Measurements from ENCODE around the gene ZNF585A.
"Not testable (repeated sequence)": the region's sequence is repeated elsewhere in the genome, so short reads cannot be mapped to it uniquely, and the experiment has no call there.

The ZNF585A gene

GRCh38 chr19:37172368-37173366, at the start of gene ZNF585A:
Gene ZNF585A, minus strand, starts transcription at chr19:37172695. Its CDS starts 2,785 bp downstream, at chr19:37169910.
- DNase-seq, result peak; percentile 90 to 98 (median 98)

DNA sequence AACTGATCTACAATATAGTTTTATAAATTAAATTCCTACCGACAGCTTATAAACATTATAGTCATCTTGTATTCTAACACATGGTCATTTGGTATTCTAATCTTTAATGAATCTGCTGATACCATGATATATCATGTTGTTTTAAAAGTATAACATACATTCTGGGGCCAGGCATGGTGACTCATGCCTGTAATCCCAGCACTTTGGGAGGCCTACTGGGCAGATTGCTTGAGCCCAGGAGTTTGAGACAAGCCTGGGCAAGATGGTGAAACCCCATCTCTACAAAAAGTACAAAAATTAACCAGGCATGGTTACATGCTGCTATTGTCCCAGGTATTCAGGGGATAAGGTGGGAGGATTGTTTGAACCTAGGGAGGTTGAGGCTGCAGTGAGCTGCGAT, 48.6 kb upstream of the ZNF585A start:
- no peak for DNase-seq

DNA sequence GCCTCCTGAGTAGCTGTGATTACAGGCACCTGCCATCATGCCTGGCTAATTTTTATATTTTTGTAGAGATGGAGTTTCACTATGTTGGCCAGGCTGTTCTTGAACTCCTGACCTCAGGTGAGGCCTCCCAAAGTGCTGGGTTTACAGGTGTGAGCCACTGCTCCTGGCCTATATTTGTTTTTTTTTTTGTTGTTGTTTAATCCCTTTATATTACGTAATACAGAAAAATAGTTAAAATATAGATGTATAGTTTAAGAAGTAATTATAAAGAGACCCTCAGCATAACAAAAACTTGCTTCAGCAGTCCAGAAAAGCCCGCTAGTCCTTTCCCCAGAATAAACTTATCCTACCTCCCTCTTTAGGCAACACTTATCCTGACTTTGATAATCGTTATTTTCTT, 47.9 kb upstream of the ZNF585A start:
- DNase-seq, result no peak

GRCh38 chr19:37218592-37218935, 46.1 kb upstream of the ZNF585A start:
- peak in 1 of 3 experiments; percentile 18 for DNase-seq

DNA sequence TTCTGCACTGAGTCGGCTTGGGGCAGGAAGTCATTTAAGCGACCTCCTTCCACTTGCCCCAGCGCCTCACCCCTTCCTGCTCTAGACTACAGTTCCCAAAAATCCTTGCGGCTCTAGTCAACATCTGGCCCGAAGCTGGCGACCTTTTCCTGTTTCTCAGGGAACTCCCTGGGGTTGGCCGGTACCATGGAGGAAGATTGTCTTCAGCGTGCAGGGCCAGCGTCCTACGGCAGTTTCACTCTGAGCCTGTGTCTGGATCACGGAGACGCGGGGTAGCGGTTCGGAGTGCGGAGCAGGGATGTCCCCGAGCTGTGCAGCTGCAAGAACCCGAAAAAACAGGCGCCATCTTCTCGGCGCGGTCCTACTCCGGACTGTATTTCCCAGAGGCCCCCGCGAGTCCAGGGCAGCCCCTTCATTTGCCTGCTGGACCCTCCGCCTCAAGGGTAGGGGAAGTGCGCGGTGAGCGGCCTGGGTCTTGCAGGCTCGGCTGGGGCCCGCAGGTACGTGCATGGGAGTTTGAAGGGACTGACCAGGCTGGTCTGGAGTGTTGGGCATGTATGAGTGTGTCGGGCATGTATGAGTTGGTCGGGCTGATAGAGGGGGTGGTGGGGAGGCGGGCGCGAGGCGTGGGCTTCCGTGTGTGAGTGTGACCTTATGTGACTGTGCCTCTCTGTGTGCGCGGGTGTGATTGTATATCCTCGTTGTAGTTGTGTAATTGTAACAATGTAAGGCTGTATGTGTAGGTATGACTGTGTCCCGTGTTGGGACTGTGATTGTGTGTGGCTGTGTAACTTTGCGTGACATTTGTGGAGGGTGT, 45.5 kb upstream of the ZNF585A start, which contains the start of gene ZNF383:
ZNF383 (plus strand) TSS at position 440 of the 817 bp plus-strand sequence. CDS start 12,240 bp downstream, outside the sequence.
- DNase-seq, result peak; percentile 90 to 93 (median 92)

DNA sequence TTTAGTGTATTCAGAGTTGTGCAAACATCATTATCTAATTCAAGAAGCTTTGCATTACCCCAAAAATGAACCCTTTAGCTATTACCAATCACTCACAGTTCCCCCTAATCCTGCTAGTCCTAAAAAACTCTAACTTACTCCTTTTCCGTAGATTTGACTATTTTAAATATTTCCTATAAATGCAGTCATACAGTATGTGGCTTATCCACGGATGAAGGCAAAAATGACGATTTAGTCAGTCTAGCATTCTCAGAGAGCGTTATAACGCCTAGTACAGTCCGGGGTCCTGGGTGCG, 44.9 kb upstream of the ZNF585A start:
- no peak for DNase-seq

DNA sequence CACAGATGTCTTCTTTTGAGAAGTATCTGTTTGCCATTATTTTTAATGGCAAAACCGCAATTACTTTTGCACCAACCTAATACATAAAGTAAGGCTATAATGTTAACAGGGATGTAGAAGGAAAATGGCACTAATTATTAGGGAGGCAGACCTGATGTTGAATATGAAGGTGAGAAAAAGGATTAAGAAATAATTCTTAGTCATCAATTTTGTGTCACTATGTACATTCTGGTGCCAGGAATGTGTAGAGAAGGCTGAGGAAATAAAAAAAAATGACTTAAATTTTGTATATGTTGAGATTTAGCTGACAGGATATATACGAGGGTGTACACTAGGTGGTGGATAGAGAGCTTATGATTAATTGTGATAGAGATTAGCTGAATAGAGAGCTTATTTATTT, 25.3 kb upstream of the ZNF585A start:
- no peak for DNase-seq

DNA sequence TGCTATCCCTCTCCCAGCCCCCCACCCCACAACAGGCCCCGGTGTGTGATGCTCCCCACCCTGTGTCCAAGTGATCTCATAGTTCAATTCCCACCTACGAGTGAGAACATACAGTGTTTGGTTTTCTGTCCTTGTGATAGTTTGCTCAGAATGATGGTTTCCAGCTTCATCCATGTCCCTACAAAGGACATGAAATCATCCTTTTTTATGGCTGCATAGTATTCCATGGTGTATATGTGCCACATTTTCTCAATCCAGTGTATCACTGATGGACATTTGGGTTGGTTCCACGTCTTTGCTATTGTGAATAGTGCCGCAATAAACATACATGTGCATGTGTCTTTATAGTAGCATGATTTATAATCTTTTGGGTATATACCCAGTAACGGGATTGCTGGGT, 24.6 kb upstream of the ZNF585A start:
- not testable (repeated sequence) for DNase-seq

DNA sequence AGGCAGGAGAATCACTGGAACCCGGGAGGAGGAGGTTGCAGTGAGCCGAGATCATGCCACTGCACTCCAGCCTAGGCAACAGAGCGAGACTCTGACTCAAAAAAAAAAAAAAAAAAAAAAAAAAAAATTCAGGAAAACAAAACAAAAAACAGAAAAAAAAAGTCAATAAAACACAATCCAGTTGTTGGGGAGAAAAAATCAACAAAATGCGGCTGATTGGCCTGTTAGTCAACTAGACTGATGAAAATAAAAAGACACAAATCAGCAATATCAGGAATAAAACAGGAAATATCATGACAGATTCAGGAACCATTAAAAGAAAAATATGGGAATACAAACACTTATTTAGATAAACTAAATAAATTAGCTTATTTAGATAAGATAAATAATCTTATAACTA, 22.8 kb upstream of the ZNF585A start:
- not testable (repeated sequence) for DNase-seq

- DNase-seq, result not testable (repeated sequence)
These were observed 13.6 kb upstream of the ZNF585A start for GRCh38 chr19:37186071-37186470.

GRCh38 chr19:37165635-37166034, 6.9 kb downstream of the ZNF585A start:
- DNase-seq, result no peak

DNA sequence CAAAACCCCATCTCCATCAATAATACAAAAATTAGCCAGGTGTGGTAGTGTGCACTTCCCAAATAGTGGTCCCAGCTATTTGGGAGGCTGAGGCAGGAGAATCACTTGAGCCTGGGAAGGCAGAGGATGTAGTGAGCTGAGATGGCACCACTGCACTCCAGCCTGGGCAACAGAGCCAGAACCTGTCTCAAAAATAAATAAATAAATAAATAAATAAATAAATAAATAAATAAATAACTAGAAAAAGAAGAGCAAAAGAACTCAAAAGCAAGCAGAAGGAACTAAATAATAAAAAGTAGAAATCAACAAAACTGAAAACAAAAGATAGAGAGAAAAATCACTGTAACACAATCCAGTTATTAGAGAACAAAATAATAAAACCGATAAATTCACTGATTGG, 12.3 kb downstream of the ZNF585A start:
- DNase-seq, result no peak

- no peak for DNase-seq
These were observed 24.3 kb downstream of the ZNF585A start for GRCh38 chr19:37148214-37148613.

GRCh38 chr19:37136111-37136510, 36.4 kb downstream of the ZNF585A start:
- no peak for DNase-seq

- no peak for DNase-seq
These were observed 43.7 kb downstream of the ZNF585A start for GRCh38 chr19:37128821-37129177.

GRCh38 chr19:37127999-37128820, 44.3 kb downstream of the ZNF585A start:
- DNase-seq, result no peak

- DNase-seq, result not testable (repeated sequence)
These were observed 50.4 kb downstream of the ZNF585A start for GRCh38 chr19:37122093-37122492.

DNA sequence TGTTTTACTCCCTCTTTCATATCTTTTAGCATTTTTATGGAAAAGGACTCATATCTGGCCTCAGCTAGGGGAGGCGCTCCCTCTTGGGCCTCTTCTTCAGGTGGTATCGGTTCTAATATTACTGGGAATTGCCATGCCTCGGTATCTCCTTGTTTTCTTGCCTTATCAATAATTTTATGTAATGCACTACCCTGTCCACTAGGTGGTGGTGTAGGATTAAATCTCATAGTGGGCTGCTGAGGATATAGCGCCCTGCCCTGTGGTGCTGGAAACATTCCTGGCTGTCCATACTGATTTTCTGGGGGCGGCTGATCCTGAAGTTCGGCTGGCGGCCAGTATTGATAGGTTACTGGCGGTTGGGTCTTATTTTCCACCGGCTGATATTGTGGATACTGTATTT, 58.5 kb downstream of the ZNF585A start:
- no peak for DNase-seq

- DNase-seq, result peak in 2 of 3 experiments; percentile 29 to 34
These were observed 60.7 kb downstream of the ZNF585A start for GRCh38 chr19:37111753-37112152.

GRCh38 chr19:37104135-37104534, 68.4 kb downstream of the ZNF585A start:
- not testable (repeated sequence) for DNase-seq

GRCh38 chr19:37098570-37098969, 73.9 kb downstream of the ZNF585A start:
- no peak for DNase-seq

GRCh38 chr19:37095859-37096258, 76.6 kb downstream of the ZNF585A start:
- no peak for DNase-seq

Data from NCI-H1417 (cell line).